Posterior cingulate gyrus (tissue), 11 donors: ENCODE measurements around the gene MEF2B.
"Not testable (repeated sequence)": the region's sequence is repeated elsewhere in the genome, so short reads cannot be mapped to it uniquely, and the experiment has no call there.

Source experiments
- DNase-seq, 10 donors: peaks; one replicate each; pipeline versions ENCODE4 v3.0.0 to v3.0.0-alpha.2; 2020 to 2021; ENCODE audit warnings: mixed read lengths in 3 of 10
- intact Hi-C: fragments of 100-400 bp; cut with DNase I; formaldehyde crosslinking; loops from one replicate; pipeline ENCODE4 v1.15.1; 2023

MEF2B gene

GRCh38 chr19:19107654-19108053 lies 62.4 kb downstream of the MEF2B start:
- intact Hi-C loops: no loop called here
- no peak for DNase-seq

- DNase-seq, intact Hi-C loops: not testable (repeated sequence)
These were observed 63.1 kb downstream of the MEF2B start for GRCh38 chr19:19106938-19107337.

GRCh38 chr19:19106056-19106551 lies 64.0 kb downstream of the MEF2B start:
- no peak for DNase-seq
- intact Hi-C loops: no loop called here

GRCh38 chr19:19105365-19106055 lies 64.6 kb downstream of the MEF2B start:
- DNase-seq: no peak

GRCh38 chr19:19103167-19103566 lies 66.9 kb downstream of the MEF2B start:
- intact Hi-C loops: no loop called here
- DNase-seq: no peak

More at GRCh38 chr19:19105365-19106055, 64.6 kb downstream of the MEF2B start:
- intact Hi-C loops: no loop called here

GRCh38 chr19:19102566-19102965 lies 67.5 kb downstream of the MEF2B start:
- DNase-seq, intact Hi-C loops: not testable (repeated sequence)

GRCh38 chr19:19101540-19101939 lies 68.5 kb downstream of the MEF2B start:
- intact Hi-C loops: no loop called here

GRCh38 chr19:19098703-19099632 lies 71.1 kb downstream of the MEF2B start:
- no peak for DNase-seq
- intact Hi-C loops: no loop called here

More at GRCh38 chr19:19101540-19101939, 68.5 kb downstream of the MEF2B start:
- peak in 1 of 10 donors; percentile 62 for DNase-seq

- no peak for DNase-seq
- intact Hi-C loops: no loop called here
These were observed 71.9 kb downstream of the MEF2B start for GRCh38 chr19:19098084-19098702.

GRCh38 chr19:19096641-19097627 lies 73.1 kb downstream of the MEF2B start:
- intact Hi-C loops: no loop called here
- no peak for DNase-seq

GRCh38 chr19:19095691-19096090 lies 74.4 kb downstream of the MEF2B start:
- DNase-seq: no peak
- intact Hi-C loops: no loop called here
